ENCODE measurements around the gene TULP1.

- TF ChIP-seq CTCF (conservative IDR thresholded peaks at IDR 0.05; ENCODE audit: low read length), result no peak
- no peak for TF ChIP-seq EZH2phosphoT487 (IDR thresholded peaks at IDR 0.05; ENCODE audit: borderline replicate concordance)
These were observed 9.5 kb upstream of the TULP1 start for GRCh38 chr6:35522151-35522550.

All from Loucy (cell line).